Lung (tissue), 12 donors: ENCODE results near the gene C9orf57. TPM values are rescaled to one million over a fixed set of nuclear protein-coding genes. Genes with fewer than 3 reads are reported as not detected.

ENCODE experiments used
- ATAC-seq: fragments of 200-7000 bp; cut with Tn5 transposase; one replicate; pipeline ENCODE4 v1.9.1; 2020; ENCODE audit warnings: moderate number of reproducible peaks; ENCODE audit not compliant: insufficient read depth, low FRiP score
- DNase-seq, 3 donors: peaks; one replicate each; pipeline ENCODE4 v3.0.0-alpha.2; 2013 to 2017
- H3K27ac ChIP-seq, 2 donors: one replicate each; pipeline ENCODE4 v1.5.1; 2013; ENCODE audit warnings: mild to moderate bottlenecking in 2 of 2, moderate library complexity in 2 of 2, control low read depth in 1 of 2, inconsistent platforms in 1 of 2, low read depth in 1 of 2, low read length in 1 of 2
- H3K27me3 ChIP-seq, 3 donors: one replicate each; pipeline ENCODE4 v1.5.1; 2013; ENCODE audit warnings: low read length in 2 of 3; ENCODE audit not compliant: control insufficient read depth in 3 of 3, insufficient read depth in 3 of 3
- H3K36me3 ChIP-seq, 4 donors: one replicate each; pipeline ENCODE4 v1.5.1; 2013; ENCODE audit warnings: low read length in 4 of 4, mild to moderate bottlenecking in 1 of 4, moderate library complexity in 1 of 4; ENCODE audit not compliant: control insufficient read depth in 4 of 4, insufficient read depth in 4 of 4
- H3K4me1 ChIP-seq, 5 donors: one replicate each; pipeline ENCODE4 v1.5.1; 2013; ENCODE audit warnings: low read length in 5 of 5, mild to moderate bottlenecking in 2 of 5, moderate library complexity in 1 of 5; ENCODE audit not compliant: control insufficient read depth in 5 of 5, insufficient read depth in 5 of 5
- H3K4me3 ChIP-seq: one replicate; pipeline ENCODE4 v1.5.1; 2013; ENCODE audit warnings: mild to moderate bottlenecking, control low read depth, moderate library complexity
- H3K9ac ChIP-seq, 2 donors: one replicate each; pipeline ENCODE4 v1.5.1; 2013; ENCODE audit warnings: low read length in 2 of 2, control low read depth in 1 of 2; ENCODE audit not compliant: insufficient read depth in 1 of 2
- H3K9me3 ChIP-seq, 4 donors: one replicate each; pipeline ENCODE4 v1.5.1; 2013; ENCODE audit warnings: low read length in 3 of 4, mild to moderate bottlenecking in 1 of 4, moderate library complexity in 1 of 4; ENCODE audit not compliant: control insufficient read depth in 4 of 4, insufficient read depth in 3 of 4
- whole genome bisulfite sequencing, 2 donors: extraction: QIAGEN DNeasy Blood & Tissue Kit; methylation state at CpG; one replicate each; pipeline ENCODE4 v1.1.7; 2013; 5-methylcytosine and 5-hydroxymethylcytosine counted together
- polyA plus RNA-seq, 2 donors: library from polyadenylated mRNA; stranded (reverse); fragments of 200-250 nt; gene quantifications; one replicate each; pipeline ENCODE4 v1.2.1, GENCODE V29; 2013
- total RNA-seq, 2 donors: library from RNA; depleted of rRNA in 1 of 2; stranded (reverse); fragments of >200 nt in 1 of 2; gene quantifications; one replicate each; pipeline ENCODE4 v1.2.1, GENCODE V29; 2014 to 2021
- TF ChIP-seq, protein P1 (sequence below): IDR thresholded peaks from 2 replicates; pipeline ENCODE4 v1.5.1; 2012; ENCODE audit warnings: mild to moderate bottlenecking; ENCODE audit errors: control extremely low read depth, extremely low read depth
- donor health status: control.
- donor health status: control.
- donor health status: Bipolar disorder and iron deficiency.
- donor health status: healthy.
- donor health status: DM: yes; HTN: yes; CAD: no.

C9orf57 gene
- total and polyA plus RNA-seq, 4 donors: not detected

DNA sequence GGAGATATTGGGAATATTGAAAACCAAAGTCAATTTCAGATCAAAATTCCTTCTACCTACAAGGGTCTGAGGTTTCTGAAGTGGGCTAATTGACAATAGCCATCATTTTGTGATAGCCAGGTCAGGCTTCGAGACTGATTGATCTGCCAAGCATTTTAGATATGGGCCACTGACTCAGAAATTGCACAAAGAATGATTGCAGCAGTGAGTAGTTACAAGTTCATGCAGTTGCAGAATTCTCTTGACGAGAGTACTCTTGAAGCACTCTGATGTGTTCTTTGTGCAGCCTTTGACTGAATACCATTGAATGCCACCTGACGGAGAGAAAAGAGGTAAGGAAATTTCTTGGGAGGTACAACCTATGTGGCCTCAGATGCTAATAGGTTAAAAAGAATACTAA lies 8.3 kb downstream of the C9orf57 start:
- H3K9me3 ChIP-seq: no peaks in the 10 kb centered on the region
- WGBS, 2 donors: 78 to 85% methylated on average over 3 of the region's 3 CpGs

DNA sequence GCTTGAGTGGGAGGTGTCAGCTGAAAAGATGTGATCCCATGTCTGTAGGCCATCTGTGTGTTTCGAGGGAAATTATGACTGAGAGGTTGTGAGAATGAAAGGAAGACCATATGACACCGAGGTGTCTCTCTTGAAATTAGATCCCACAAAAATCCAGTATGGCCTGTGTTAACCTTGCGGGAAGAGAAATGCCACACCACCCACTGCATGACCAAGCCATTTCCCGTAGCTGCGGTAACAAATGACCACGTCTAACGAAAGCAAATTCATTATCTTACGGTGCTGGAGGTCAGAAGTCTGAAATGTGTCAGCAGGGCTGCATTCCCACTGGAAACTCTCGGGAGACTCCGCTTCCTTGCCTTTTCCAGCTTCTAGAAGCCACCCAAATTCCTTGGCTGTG lies 11.6 kb downstream of the C9orf57 start:
- Histone ChIP-seq H3K9ac (no peak overlapping the region), H3K27ac (no peak overlapping the region), H3K27me3 (no peaks in the 10 kb centered on the region), H3K36me3 (no peaks in the 10 kb centered on the region), H3K9me3 (no peaks in the 10 kb centered on the region), H3K4me1 (no peaks in the 10 kb centered on the region), H3K4me3 (no peak overlapping the region)
- ATAC-seq: no peak
- WGBS, 2 donors: 83% methylated on average over 10 of the region's 10 CpGs
- no peak for DNase-seq
- TF ChIP-seq, protein P1, sequence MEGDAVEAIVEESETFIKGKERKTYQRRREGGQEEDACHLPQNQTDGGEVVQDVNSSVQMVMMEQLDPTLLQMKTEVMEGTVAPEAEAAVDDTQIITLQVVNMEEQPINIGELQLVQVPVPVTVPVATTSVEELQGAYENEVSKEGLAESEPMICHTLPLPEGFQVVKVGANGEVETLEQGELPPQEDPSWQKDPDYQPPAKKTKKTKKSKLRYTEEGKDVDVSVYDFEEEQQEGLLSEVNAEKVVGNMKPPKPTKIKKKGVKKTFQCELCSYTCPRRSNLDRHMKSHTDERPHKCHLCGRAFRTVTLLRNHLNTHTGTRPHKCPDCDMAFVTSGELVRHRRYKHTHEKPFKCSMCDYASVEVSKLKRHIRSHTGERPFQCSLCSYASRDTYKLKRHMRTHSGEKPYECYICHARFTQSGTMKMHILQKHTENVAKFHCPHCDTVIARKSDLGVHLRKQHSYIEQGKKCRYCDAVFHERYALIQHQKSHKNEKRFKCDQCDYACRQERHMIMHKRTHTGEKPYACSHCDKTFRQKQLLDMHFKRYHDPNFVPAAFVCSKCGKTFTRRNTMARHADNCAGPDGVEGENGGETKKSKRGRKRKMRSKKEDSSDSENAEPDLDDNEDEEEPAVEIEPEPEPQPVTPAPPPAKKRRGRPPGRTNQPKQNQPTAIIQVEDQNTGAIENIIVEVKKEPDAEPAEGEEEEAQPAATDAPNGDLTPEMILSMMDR: no peak

More for the DNA sequence above, 8.3 kb downstream of the C9orf57 start:
- no peaks in the 10 kb centered on the region for H3K36me3 ChIP-seq
- no peak for DNase-seq
- H3K27me3 ChIP-seq: no peaks in the 10 kb centered on the region
- TF ChIP-seq, protein P1: no peak
- H3K27ac ChIP-seq: no peak overlapping the region
- no peak overlapping the region for H3K9ac ChIP-seq
- no peak overlapping the region for H3K4me3 ChIP-seq
- ATAC-seq: no peak
- no peaks in the 10 kb centered on the region for H3K4me1 ChIP-seq

GRCh38 chr9:72046630-72047456 lies 13.6 kb downstream of the C9orf57 start:
- H3K4me3 ChIP-seq: no peak overlapping the region
- H3K27ac ChIP-seq: no peak overlapping the region
- no peak for DNase-seq
- no peaks in the 10 kb centered on the region for H3K36me3 ChIP-seq
- no peaks in the 10 kb centered on the region for H3K9me3 ChIP-seq
- peaks cover 0 to 8% (median 0%) of the 10 kb centered on the region in 5 donors for H3K4me1 ChIP-seq
- ATAC-seq: no peak
- H3K9ac ChIP-seq: no peak overlapping the region
- H3K27me3 ChIP-seq: no peaks in the 10 kb centered on the region
- 85 to 89% methylated on average over 8 of the region's 8 CpGs for WGBS, 2 donors
- TF ChIP-seq, protein P1: no peak
